Bronchial epithelial cell (primary cell): ENCODE data around the gene DLX2. TPM values are rescaled to one million over a fixed set of nuclear protein-coding genes. Genes with fewer than 3 reads are reported as not detected.
A peak's percentile ranks its signal among the peaks of the same experiment; 100 is the strongest.

Experiments
- DNase-seq: peaks from one replicate; pipeline ENCODE4 v3.0.0-alpha.2; 2010; ENCODE audit warnings: low read depth
- FAIRE-seq: peaks from 2 replicates; lab custom pipeline; 2011; peaks lifted over from hg19 to GRCh38; lab: Jason Lieb, UNC
- H3K27me3 ChIP-seq: 2 replicates; pipeline ENCODE4 v1.5.1; 2011; ENCODE audit warnings: low read length; ENCODE audit not compliant: control insufficient read depth, insufficient read depth
- H3K36me3 ChIP-seq: 2 replicates; pipeline ENCODE4 v1.5.1; 2011; ENCODE audit warnings: low read length; ENCODE audit not compliant: control insufficient read depth, insufficient read depth
- H3K4me3 ChIP-seq: 2 replicates; pipeline ENCODE4 v1.5.1; 2011; ENCODE audit warnings: mild to moderate bottlenecking, low read depth, low read length, control low read depth
- total RNA-seq: library from RNA; depleted of rRNA; stranded (reverse); fragments of >200 nt; gene quantifications from 2 replicates; pipeline ENCODE4 v1.2.1, GENCODE V29; 2014
- TF ChIP-seq, protein P1 (sequence below): IDR thresholded peaks from 2 replicates; pipeline ENCODE4 v1.5.1; 2011; ENCODE audit warnings: mild to moderate bottlenecking, moderate library complexity, low read length, control low read depth, inconsistent platforms; ENCODE audit not compliant: insufficient read depth, severe bottlenecking

DLX2 gene
- total RNA-seq, 1 donor from 2014 or later: not detected

DNA sequence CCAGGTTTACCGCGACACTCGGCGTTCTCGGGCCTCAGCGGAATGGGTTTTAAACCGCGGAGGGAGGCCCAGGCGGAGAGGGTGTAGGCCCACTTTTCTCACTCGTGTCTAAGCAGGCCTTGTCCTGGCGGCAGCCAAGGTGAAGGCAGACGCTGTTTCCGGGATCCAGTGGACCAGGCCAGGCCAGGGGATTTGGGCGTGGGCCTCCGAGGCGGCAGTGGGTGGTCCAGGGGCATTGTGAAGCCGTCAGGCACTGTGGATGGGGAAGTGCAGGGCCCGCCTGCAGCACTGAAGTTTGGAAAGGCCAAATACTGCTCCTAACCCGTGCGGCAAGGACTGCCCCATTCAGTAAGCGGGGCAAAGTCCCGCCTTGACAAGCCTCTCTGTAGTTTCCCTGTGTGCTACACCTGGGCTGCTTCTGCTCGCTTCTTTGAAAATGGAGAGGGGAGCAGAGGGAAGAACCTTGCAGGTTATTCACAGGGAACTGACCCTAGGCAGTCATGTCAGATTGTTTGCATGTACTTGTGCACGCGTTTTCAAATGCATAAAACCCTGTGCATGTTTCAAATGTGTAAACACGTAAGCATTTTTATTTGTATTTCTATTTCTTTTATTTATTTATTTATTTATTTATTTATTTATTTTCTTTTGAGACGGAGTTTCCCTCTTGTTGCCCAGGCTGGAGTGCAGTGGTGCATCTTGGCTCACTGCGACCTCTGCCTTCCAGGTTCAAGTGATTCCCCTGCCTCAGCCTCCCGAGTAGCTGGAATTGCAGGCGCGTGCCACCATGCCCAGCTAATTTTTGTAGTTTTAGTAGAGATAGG, 7.5 kb upstream of the DLX2 start:
- H3K36me3 ChIP-seq: no peaks in the 10 kb centered on the region
- no peak overlapping the region for H3K4me3 ChIP-seq
- DNase-seq (no peak), FAIRE-seq (no peak)
- TF ChIP-seq, protein P1, sequence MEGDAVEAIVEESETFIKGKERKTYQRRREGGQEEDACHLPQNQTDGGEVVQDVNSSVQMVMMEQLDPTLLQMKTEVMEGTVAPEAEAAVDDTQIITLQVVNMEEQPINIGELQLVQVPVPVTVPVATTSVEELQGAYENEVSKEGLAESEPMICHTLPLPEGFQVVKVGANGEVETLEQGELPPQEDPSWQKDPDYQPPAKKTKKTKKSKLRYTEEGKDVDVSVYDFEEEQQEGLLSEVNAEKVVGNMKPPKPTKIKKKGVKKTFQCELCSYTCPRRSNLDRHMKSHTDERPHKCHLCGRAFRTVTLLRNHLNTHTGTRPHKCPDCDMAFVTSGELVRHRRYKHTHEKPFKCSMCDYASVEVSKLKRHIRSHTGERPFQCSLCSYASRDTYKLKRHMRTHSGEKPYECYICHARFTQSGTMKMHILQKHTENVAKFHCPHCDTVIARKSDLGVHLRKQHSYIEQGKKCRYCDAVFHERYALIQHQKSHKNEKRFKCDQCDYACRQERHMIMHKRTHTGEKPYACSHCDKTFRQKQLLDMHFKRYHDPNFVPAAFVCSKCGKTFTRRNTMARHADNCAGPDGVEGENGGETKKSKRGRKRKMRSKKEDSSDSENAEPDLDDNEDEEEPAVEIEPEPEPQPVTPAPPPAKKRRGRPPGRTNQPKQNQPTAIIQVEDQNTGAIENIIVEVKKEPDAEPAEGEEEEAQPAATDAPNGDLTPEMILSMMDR: no peak
- H3K27me3 ChIP-seq: peaks cover 19% of the 10 kb centered on the region

DNA sequence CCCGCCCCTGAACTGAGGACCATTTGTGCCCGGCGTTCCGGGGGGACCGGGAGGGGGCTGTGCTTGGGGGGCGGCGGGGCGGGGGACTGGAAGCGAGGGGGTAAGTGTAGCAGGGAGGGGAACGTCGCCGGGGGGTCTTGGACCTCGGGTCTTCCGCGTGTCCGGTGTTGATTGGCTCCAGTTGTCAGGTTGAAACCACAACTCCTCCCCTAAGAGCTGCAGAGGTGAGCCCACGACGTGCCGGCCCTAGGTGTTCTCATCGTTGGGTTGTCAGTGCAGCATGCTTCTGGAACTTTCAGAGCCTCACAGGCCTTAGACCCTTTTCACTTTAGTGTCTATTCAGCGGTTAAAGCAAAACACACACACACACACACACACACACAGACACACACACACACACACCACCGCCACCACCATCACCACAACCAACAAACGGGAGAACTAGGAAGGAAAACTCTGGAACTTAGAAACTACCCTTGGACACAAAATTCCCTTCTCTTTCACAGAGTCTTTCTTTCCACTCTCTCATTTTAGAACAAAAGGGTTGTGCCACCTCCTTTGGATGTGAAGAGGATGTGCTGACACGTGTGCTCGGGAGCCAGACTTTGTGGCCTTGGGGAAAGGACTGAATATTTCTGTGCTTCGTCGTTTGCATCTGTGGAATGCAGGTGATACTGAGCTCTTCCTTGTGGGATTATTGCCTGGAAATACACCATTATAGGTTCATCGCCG, 6.7 kb upstream of the DLX2 start:
- Histone ChIP-seq H3K4me3 (no peak overlapping the region), H3K36me3 (no peaks in the 10 kb centered on the region), H3K27me3 (peaks cover 19% of the 10 kb centered on the region)
- DNase-seq (no peak), FAIRE-seq (no peak)
- TF ChIP-seq, protein P1: no peak

DNA sequence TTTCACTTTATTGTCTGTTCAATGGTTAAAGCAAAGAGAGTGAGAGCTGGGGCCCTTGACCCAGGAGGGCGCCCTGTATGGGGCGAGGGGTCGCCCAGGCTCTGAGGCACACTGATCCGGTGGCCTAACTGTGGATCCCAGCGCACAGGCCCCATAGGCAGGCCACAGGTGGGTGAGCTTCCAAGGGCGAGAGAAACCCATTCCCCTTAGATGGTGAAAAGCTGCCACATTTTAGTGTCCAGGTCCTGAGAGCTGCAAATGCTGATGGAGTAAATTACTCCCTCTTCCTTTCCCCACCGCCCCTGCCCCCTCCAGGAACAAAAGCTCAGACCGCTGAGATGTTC, 5.9 kb upstream of the DLX2 start:
- FAIRE-seq: no peak
- DNase-seq: no peak
- TF ChIP-seq, protein P1: no peak
- Histone ChIP-seq H3K27me3 (peaks cover 19% of the 10 kb centered on the region), H3K36me3 (no peaks in the 10 kb centered on the region), H3K4me3 (no peak overlapping the region)

DNA sequence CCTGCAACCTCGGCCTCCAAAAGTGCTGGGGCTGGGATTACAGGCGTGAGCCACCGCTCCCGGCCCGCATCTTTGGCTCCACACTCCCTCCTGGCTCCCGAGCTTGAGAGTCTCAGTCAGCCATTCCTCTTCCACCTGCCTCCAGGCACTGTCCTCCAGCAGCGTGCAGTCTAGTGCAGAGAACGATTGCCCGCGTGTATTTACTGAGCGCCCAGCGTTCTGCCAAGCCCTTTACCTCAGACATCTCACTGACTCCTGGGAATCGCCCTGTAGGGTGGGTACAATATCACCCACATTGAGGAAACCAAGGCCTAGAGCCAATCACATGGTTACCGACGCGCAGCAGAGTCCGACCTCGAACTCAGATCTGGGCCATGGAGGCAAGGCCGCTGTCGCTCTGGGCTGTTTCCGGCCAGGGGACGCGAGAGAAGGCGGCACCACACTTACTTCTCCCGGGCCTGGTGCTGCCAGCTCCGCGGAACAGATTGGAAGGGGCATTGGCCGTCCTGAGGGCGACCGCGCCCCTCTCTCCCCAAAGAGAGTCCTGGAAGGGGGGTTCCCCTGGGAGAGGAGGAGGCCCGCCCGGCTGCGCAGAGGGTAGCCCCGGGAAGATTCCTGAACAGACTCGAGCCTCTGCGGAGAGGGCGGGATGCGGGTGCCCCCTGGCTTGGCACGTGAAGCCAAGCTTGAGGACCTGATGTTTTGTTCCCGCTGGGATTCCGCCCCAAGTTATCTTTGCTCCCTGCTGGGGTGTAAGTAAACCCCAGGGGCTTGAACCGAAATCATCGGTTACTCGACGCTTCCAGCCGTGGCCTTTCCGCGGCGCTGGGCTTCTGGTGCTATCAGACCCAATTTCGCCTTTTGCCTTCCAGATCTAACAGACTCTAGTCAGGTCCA, 5.2 kb upstream of the DLX2 start:
- FAIRE-seq (no peak), DNase-seq (no peak)
- H3K36me3 ChIP-seq: no peaks in the 10 kb centered on the region
- H3K4me3 ChIP-seq: no peak overlapping the region
- peaks cover 19% of the 10 kb centered on the region for H3K27me3 ChIP-seq
- TF ChIP-seq, protein P1: no peak

DNA sequence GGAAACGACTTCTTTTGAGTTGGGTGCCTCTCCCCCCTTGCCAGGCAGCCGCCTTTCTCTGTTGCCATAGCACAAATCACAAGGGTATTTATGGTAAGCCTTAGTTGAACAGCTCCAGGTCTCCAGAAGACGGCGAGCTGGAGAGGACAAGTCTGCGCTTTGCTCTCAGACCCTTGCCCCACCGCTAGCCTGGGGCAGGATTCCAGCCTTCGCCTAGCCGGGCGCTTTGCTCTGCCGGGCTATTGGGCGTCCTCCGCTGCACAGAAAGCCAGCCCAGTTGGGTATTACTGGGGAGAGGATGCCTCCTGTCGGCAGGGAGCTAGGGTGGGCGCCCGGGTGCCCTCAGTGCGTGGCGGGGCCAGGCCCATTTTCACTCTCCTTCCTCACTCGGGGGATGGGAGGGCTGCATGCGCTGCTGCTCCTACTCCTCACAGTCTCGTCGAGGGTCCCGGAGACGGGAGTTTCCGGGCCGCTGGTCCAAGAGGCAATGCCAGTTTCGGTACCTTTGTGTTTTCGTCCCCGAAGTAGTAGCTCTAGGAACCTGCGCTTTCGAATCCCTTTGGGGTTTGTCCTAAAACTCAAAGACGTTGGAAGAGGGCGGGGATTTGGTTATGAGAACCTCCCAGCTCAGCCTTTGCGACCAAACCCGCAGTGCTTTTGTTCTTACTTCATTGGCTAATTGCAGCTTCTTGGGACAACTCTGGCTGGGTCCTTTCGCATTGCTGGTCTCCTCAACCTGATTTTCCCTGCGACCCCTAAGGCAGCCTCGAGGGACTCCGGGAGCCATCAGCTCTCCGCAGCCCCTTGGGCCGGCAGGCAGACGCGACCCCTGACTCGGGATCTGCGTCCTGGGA, 3.6 kb upstream of the DLX2 start:
- FAIRE-seq (no peak), DNase-seq (no peak)
- H3K27me3 ChIP-seq: peaks cover 23% of the 10 kb centered on the region
- TF ChIP-seq, protein P1: peak; percentile 59
- no peaks in the 10 kb centered on the region for H3K36me3 ChIP-seq
- H3K4me3 ChIP-seq: peak overlapping the region; percentile 29
